OCI-LY3 (cell line): Measurements from ENCODE around the gene TMEM125.

Experiments
- H2AFZ ChIP-seq: fragments of 200-600, 300-600 bp; shearing (Covaris generic); 2 replicates; pipeline ENCODE4 v1.6.0; 2014; ENCODE audit warnings: antibody characterized with exemption, low read depth, low read length
- H3K27ac ChIP-seq: fragments of 200-600, 300-600 bp; sonication (generic); 2 replicates; pipeline ENCODE4 v1.5.1; 2014; ENCODE audit warnings: mild to moderate bottlenecking, low read length, moderate library complexity, mixed read lengths
- H3K27me3 ChIP-seq: fragments of 200-600, 300-600 bp; sonication (generic); 2 replicates; pipeline ENCODE4 v1.6.1; 2014; ENCODE audit warnings: low read depth, low read length, mixed read lengths
- H3K36me3 ChIP-seq: fragments of 200-600, 300-600 bp; sonication (generic); replicated peaks from 2 replicates; pipeline ENCODE3; 2014; ENCODE audit warnings: low read depth, low read length, mixed read lengths
- H3K4me1 ChIP-seq: fragments of 300-600, 200-600 bp; sonication (generic); 2 replicates; pipeline ENCODE4 v1.6.1; 2014; ENCODE audit warnings: low read length, mixed read lengths
- H3K4me2 ChIP-seq: fragments of 200-600, 300-600 bp; sonication (generic); 2 replicates; pipeline ENCODE4 v1.6.1; 2014; ENCODE audit warnings: low read length, mixed read lengths
- H3K4me3 ChIP-seq: fragments of 300-600, 200-600 bp; sonication (generic); 2 replicates; pipeline ENCODE4 v1.5.1; 2014; ENCODE audit warnings: antibody characterized with exemption, mild to moderate bottlenecking, low read length, moderate library complexity
- H3K79me2 ChIP-seq: fragments of 300-600, 200-600 bp; shearing (Covaris generic); 2 replicates; pipeline ENCODE4 v1.6.1; 2014; ENCODE audit warnings: mild to moderate bottlenecking, low read length, mixed read lengths
- H3K9ac ChIP-seq: fragments of 300-600, 200-600 bp; shearing (Covaris generic); 2 replicates; pipeline ENCODE4 v1.6.0; 2014; ENCODE audit warnings: mild to moderate bottlenecking, low read length, moderate library complexity
- H3K9me3 ChIP-seq: fragments of 200-600, 300-600 bp; shearing (Covaris generic); 2 replicates; pipeline ENCODE4 v1.6.1; 2014; ENCODE audit warnings: low read length, mixed read lengths; ENCODE audit not compliant: insufficient read depth
- H4K20me1 ChIP-seq: fragments of 200-600, 300-600 bp; sonication (generic); 2 replicates; pipeline ENCODE4 v1.6.1; 2016; ENCODE audit warnings: low read length, mixed read lengths; ENCODE audit not compliant: insufficient read depth
- CTCF ChIP-seq: fragments of 200-600, 300-600 bp; sonication (generic); IDR thresholded peaks from 2 replicates; pipeline ENCODE4 v1.5.1; 2014; ENCODE audit warnings: antibody characterized with exemption, low read length, low read depth
- EZH2phosphoT487 ChIP-seq: fragments of 200-600 bp; shearing (Covaris generic); IDR thresholded peaks from 2 replicates; pipeline ENCODE4 v1.6.1; 2018; ENCODE audit warnings: antibody characterized with exemption, mixed run types, low read depth

Gene TMEM125

GRCh38 chr1:43253173-43253572 is 16.6 kb upstream of the TMEM125 start:
- TF ChIP-seq CTCF (no peak), EZH2phosphoT487 (no peak)
- no peak overlapping the region for H3K9ac ChIP-seq
- H3K27me3 ChIP-seq, result peaks cover 4% of the 10 kb centered on the region; the same call in 1 of the 2 replicates
- H3K4me3 ChIP-seq, result no peak overlapping the region
- no peaks in the 10 kb centered on the region for H3K79me2 ChIP-seq
- no peak overlapping the region for H3K4me2 ChIP-seq
- H3K36me3 ChIP-seq, result no peaks in the 10 kb centered on the region
- H3K4me1 ChIP-seq, result no peaks in the 10 kb centered on the region
- no peak overlapping the region for H3K27ac ChIP-seq
- no peak overlapping the region for H2AFZ ChIP-seq
- no peaks in the 10 kb centered on the region for H4K20me1 ChIP-seq
- no peaks in the 10 kb centered on the region for H3K9me3 ChIP-seq

- peaks cover 4% of the 10 kb centered on the region; the same call in 1 of the 2 replicates for H3K27me3 ChIP-seq
- H3K4me2 ChIP-seq, result no peak overlapping the region
- no peaks in the 10 kb centered on the region for H3K36me3 ChIP-seq
- H3K27ac ChIP-seq, result no peak overlapping the region
- no peaks in the 10 kb centered on the region for H3K79me2 ChIP-seq
- TF ChIP-seq CTCF (no peak), EZH2phosphoT487 (no peak)
- no peak overlapping the region for H2AFZ ChIP-seq
- H4K20me1 ChIP-seq, result no peaks in the 10 kb centered on the region
- no peaks in the 10 kb centered on the region for H3K9me3 ChIP-seq
- no peak overlapping the region for H3K4me3 ChIP-seq
- H3K4me1 ChIP-seq, result no peaks in the 10 kb centered on the region
- H3K9ac ChIP-seq, result no peak overlapping the region
Measured at GRCh38 chr1:43253876-43254275, 15.9 kb upstream of the TMEM125 start.

GRCh38 chr1:43255438-43256210 is 14.2 kb upstream of the TMEM125 start:
- H3K9me3 ChIP-seq, result no peaks in the 10 kb centered on the region
- peaks cover 4% of the 10 kb centered on the region; the same call in 1 of the 2 replicates for H3K27me3 ChIP-seq
- H3K36me3 ChIP-seq, result no peaks in the 10 kb centered on the region
- H3K9ac ChIP-seq, result no peak overlapping the region
- no peak overlapping the region for H3K4me2 ChIP-seq
- no peak overlapping the region for H3K27ac ChIP-seq
- H3K79me2 ChIP-seq, result no peaks in the 10 kb centered on the region
- TF ChIP-seq CTCF (no peak), EZH2phosphoT487 (no peak)
- H3K4me3 ChIP-seq, result no peak overlapping the region
- no peak overlapping the region for H2AFZ ChIP-seq
- no peaks in the 10 kb centered on the region for H4K20me1 ChIP-seq
- H3K4me1 ChIP-seq, result no peaks in the 10 kb centered on the region

- Histone ChIP-seq H3K4me1 (no peaks in the 10 kb centered on the region), H3K4me2 (no peak overlapping the region), H4K20me1 (no peaks in the 10 kb centered on the region), H3K27ac (no peak overlapping the region), H3K36me3 (no peaks in the 10 kb centered on the region), H3K27me3 (peaks cover 4% of the 10 kb centered on the region; the same call in 1 of the 2 replicates), H2AFZ (no peak overlapping the region), H3K9ac (no peak overlapping the region), H3K4me3 (no peak overlapping the region), H3K79me2 (no peaks in the 10 kb centered on the region), H3K9me3 (no peaks in the 10 kb centered on the region)
- no peak for TF ChIP-seq EZH2phosphoT487
- TF ChIP-seq CTCF, result no peak
Measured at GRCh38 chr1:43256675-43257570, 12.9 kb upstream of the TMEM125 start.
